ENCODE measurements around the gene RAB44.

GRCh38 chr6:36728289-36729160, 30.9 kb downstream of the RAB44 start:
- no peak for TF ChIP-seq GATA2 (IDR thresholded peaks at IDR 0.05; ENCODE audit: low read depth, low read length)
- TF ChIP-seq GATA3 (IDR thresholded peaks at IDR 0.05; ENCODE audit: low read depth, low read length) = no peak

Data from SH-SY5Y (cell line).